Mesenchymal stem cell (in vitro differentiated cells and primary cell): Measurements from ENCODE around the gene FRMD4B.

Source experiments
- DNase-seq: peaks from one replicate; pipeline ENCODE4 v3.0.0-alpha.2; 2013
- H2AFZ ChIP-seq: one replicate; pipeline ENCODE4 v1.6.1; 2013; ENCODE audit warnings: low read depth, mild to moderate bottlenecking, control low read depth, inconsistent platforms, low read length, moderate library complexity
- H2AK5ac ChIP-seq: 2 replicates; pipeline ENCODE4 v1.6.1; 2013; ENCODE audit warnings: low read length, moderate library complexity, mild to moderate bottlenecking, inconsistent platforms; ENCODE audit not compliant: severe bottlenecking
- H2BK120ac ChIP-seq: one replicate; pipeline ENCODE4 v1.6.1; 2013; ENCODE audit warnings: low read depth, mild to moderate bottlenecking, inconsistent platforms, low read length, moderate library complexity
- H2BK12ac ChIP-seq, 2 experiments: one replicate each; pipeline ENCODE4 v1.6.1; 2013; ENCODE audit warnings: inconsistent platforms in 2 of 2, low read length in 2 of 2, mild to moderate bottlenecking in 2 of 2, moderate library complexity in 2 of 2, control low read depth in 1 of 2
- H2BK15ac ChIP-seq: one replicate; pipeline ENCODE4 v1.6.1; 2013; ENCODE audit warnings: mild to moderate bottlenecking, low read depth, inconsistent platforms; ENCODE audit not compliant: poor library complexity, severe bottlenecking
- H2BK5ac ChIP-seq: 2 replicates; pipeline ENCODE4 v1.6.1; 2013; ENCODE audit warnings: low read depth, mild to moderate bottlenecking, low read length, control low read depth, inconsistent platforms; ENCODE audit not compliant: poor library complexity, severe bottlenecking
- H3K14ac ChIP-seq, 2 experiments: one replicate each; pipeline ENCODE4 v1.6.1; 2013; ENCODE audit warnings: inconsistent platforms in 2 of 2, low read length in 2 of 2, control low read depth in 1 of 2, mild to moderate bottlenecking in 1 of 2, moderate library complexity in 1 of 2
- H3K18ac ChIP-seq, 2 experiments: one replicate each; pipeline ENCODE4 v1.6.1; 2013; ENCODE audit warnings: inconsistent platforms in 2 of 2, low read length in 2 of 2, control low read depth in 1 of 2, low read depth in 1 of 2, mild to moderate bottlenecking in 1 of 2
- H3K23ac ChIP-seq, 2 experiments: one replicate each; pipeline ENCODE4 v1.6.1; 2013; ENCODE audit warnings: inconsistent platforms in 2 of 2, low read length in 2 of 2, mild to moderate bottlenecking in 2 of 2, moderate library complexity in 2 of 2, control low read depth in 1 of 2
- H3K27ac ChIP-seq: 2 replicates; pipeline ENCODE4 v1.5.1; 2013; ENCODE audit warnings: mild to moderate bottlenecking, moderate library complexity, low read length, control low read depth, inconsistent platforms; ENCODE audit not compliant: poor library complexity, severe bottlenecking
- H3K27me3 ChIP-seq, 2 experiments: 2 replicates each; pipeline versions ENCODE4 v1.6.1 to v1.7.0; 2013; ENCODE audit warnings: low read length in 2 of 2, mild to moderate bottlenecking in 2 of 2, moderate library complexity in 2 of 2, control low read depth in 1 of 2, inconsistent platforms in 1 of 2; ENCODE audit not compliant: control insufficient read depth in 1 of 2, insufficient read depth in 1 of 2
- H3K36me3 ChIP-seq, 2 experiments: 2 replicates each; pipeline versions ENCODE4 v1.6.1 to v1.7.0; 2013; ENCODE audit warnings: low read length in 2 of 2, control low read depth in 1 of 2, inconsistent platforms in 1 of 2, low read depth in 1 of 2, mild to moderate bottlenecking in 1 of 2; ENCODE audit not compliant: insufficient read depth in 2 of 2, control insufficient read depth in 1 of 2
- H3K4ac ChIP-seq, 2 experiments: one replicate each; pipeline ENCODE4 v1.6.1; 2013; ENCODE audit warnings: inconsistent platforms in 2 of 2, low read length in 2 of 2, mild to moderate bottlenecking in 2 of 2, moderate library complexity in 2 of 2, control low read depth in 1 of 2, low read depth in 1 of 2
- H3K4me1 ChIP-seq: 2 replicates; pipeline ENCODE4 v1.6.1; 2013; ENCODE audit warnings: low read depth, low read length, control low read depth; ENCODE audit not compliant: control insufficient read depth, insufficient read depth
- H3K4me2 ChIP-seq: 2 replicates; pipeline ENCODE4 v1.6.1; 2013; ENCODE audit warnings: low read length, mild to moderate bottlenecking, inconsistent platforms; ENCODE audit not compliant: poor library complexity, severe bottlenecking
- H3K4me3 ChIP-seq, 2 experiments: 2 replicates each; pipeline versions ENCODE4 v1.5.1 to v1.7.0; 2013; ENCODE audit warnings: low read length in 2 of 2, mild to moderate bottlenecking in 2 of 2, control low read depth in 1 of 2, low read depth in 1 of 2; ENCODE audit not compliant: insufficient read depth in 1 of 2
- H3K79me1 ChIP-seq: replicated peaks from 2 replicates; pipeline ENCODE4 v1.6.1; 2013; ENCODE audit warnings: mild to moderate bottlenecking, control low read depth, low read length, inconsistent platforms; ENCODE audit not compliant: poor library complexity, severe bottlenecking
- H3K9ac ChIP-seq: 2 replicates; pipeline ENCODE4 v1.7.0; 2013; ENCODE audit warnings: mild to moderate bottlenecking, low read length, moderate library complexity
- H3K9me3 ChIP-seq: 2 replicates; pipeline ENCODE4 v1.7.0; 2013; ENCODE audit warnings: mild to moderate bottlenecking, low read length; ENCODE audit not compliant: control insufficient read depth
- H4K8ac ChIP-seq: one replicate; pipeline ENCODE4 v1.6.1; 2013; ENCODE audit warnings: inconsistent platforms, mild to moderate bottlenecking, low read length, moderate library complexity
- H4K91ac ChIP-seq: one replicate; pipeline ENCODE4 v1.6.1; 2013; ENCODE audit warnings: mild to moderate bottlenecking, low read length, inconsistent platforms
- WGBS: methylation state at CpG from one replicate; pipeline ENCODE4 v1.1.7; 2013; ENCODE audit warnings: mixed read lengths; 5-methylcytosine and 5-hydroxymethylcytosine counted together

FRMD4B gene

GRCh38 chr3:69422751-69423150 is 36.9 kb upstream of the FRMD4B start:
- Histone ChIP-seq H3K14ac (no peak overlapping the region), H3K79me1 (no peaks in the 10 kb centered on the region), H3K4me3 (no peak overlapping the region), H2BK5ac (no peak overlapping the region), H3K18ac (no peak overlapping the region), H3K4me2 (no peak overlapping the region), H2BK15ac (no peak overlapping the region), H2AFZ (no peak overlapping the region), H4K91ac (no peak overlapping the region), H3K27me3 (no peaks in the 10 kb centered on the region), H3K23ac (no peak overlapping the region), H2BK120ac (no peak overlapping the region), H3K36me3 (no peaks in the 10 kb centered on the region), H2AK5ac (no peak overlapping the region), H3K9ac (no peak overlapping the region), H3K27ac (no peak overlapping the region), H3K4me1 (peaks cover 2% of the 10 kb centered on the region), H4K8ac (no peak overlapping the region), H3K4ac (no peak overlapping the region), H3K9me3 (no peaks in the 10 kb centered on the region), H2BK12ac (no peak overlapping the region)
- peak; percentile 21 for DNase-seq
- 88% methylated on average over 1 of the region's 1 CpG for WGBS

- WGBS = 96% methylated on average over 3 of the region's 5 CpGs
- Histone ChIP-seq H3K27ac (no peak overlapping the region), H4K91ac (no peak overlapping the region), H3K18ac (no peak overlapping the region), H3K4me1 (peaks cover 2% of the 10 kb centered on the region), H3K14ac (no peak overlapping the region), H2AK5ac (no peak overlapping the region), H2BK120ac (no peak overlapping the region), H2BK15ac (no peak overlapping the region), H3K4me3 (no peak overlapping the region), H2AFZ (no peak overlapping the region), H2BK5ac (no peak overlapping the region), H3K4me2 (no peak overlapping the region), H3K79me1 (no peaks in the 10 kb centered on the region), H3K27me3 (no peaks in the 10 kb centered on the region), H4K8ac (no peak overlapping the region), H3K4ac (no peak overlapping the region), H3K23ac (no peak overlapping the region), H3K36me3 (no peaks in the 10 kb centered on the region), H3K9me3 (no peaks in the 10 kb centered on the region), H3K9ac (no peak overlapping the region), H2BK12ac (no peak overlapping the region)
- no peak for DNase-seq
Observed at GRCh38 chr3:69420781-69421520, 35.1 kb upstream of the FRMD4B start.

GRCh38 chr3:69419276-69419675 is 33.4 kb upstream of the FRMD4B start:
- WGBS = 91% methylated on average over 3 of the region's 3 CpGs
- Histone ChIP-seq H3K4ac (no peak overlapping the region), H3K79me1 (no peaks in the 10 kb centered on the region), H2BK15ac (no peak overlapping the region), H3K9me3 (no peaks in the 10 kb centered on the region), H2AK5ac (no peak overlapping the region), H3K23ac (no peak overlapping the region), H4K8ac (no peak overlapping the region), H3K27ac (no peak overlapping the region), H2BK12ac (no peak overlapping the region), H4K91ac (no peak overlapping the region), H2BK5ac (no peak overlapping the region), H3K18ac (no peak overlapping the region), H3K36me3 (no peaks in the 10 kb centered on the region), H2BK120ac (no peak overlapping the region), H3K4me2 (no peak overlapping the region), H3K9ac (no peak overlapping the region), H3K4me1 (peaks cover 2% of the 10 kb centered on the region), H3K14ac (no peak overlapping the region), H2AFZ (no peak overlapping the region), H3K4me3 (no peak overlapping the region), H3K27me3 (no peaks in the 10 kb centered on the region)
- no peak for DNase-seq

- Histone ChIP-seq H2AK5ac (no peak overlapping the region), H3K36me3 (no peaks in the 10 kb centered on the region), H3K4me2 (no peak overlapping the region), H3K79me1 (no peaks in the 10 kb centered on the region), H4K8ac (no peak overlapping the region), H3K4ac (no peak overlapping the region), H4K91ac (no peak overlapping the region), H3K27ac (no peak overlapping the region), H3K4me3 (no peak overlapping the region), H3K9me3 (no peaks in the 10 kb centered on the region), H3K9ac (no peak overlapping the region), H3K18ac (no peak overlapping the region), H2BK15ac (no peak overlapping the region), H2BK5ac (no peak overlapping the region), H3K14ac (no peak overlapping the region), H2BK120ac (no peak overlapping the region), H3K4me1 (peaks cover 2% of the 10 kb centered on the region), H2AFZ (no peak overlapping the region), H3K27me3 (no peaks in the 10 kb centered on the region), H2BK12ac (no peak overlapping the region), H3K23ac (no peak overlapping the region)
- WGBS = 90% methylated on average over 5 of the region's 5 CpGs
- DNase-seq = no peak
Observed at GRCh38 chr3:69417541-69418078, 31.7 kb upstream of the FRMD4B start.
